ENCODE measurements around the gene E2F4.

E2F4 gene

GRCh38 chr16:67158637-67159600 is 33.0 kb upstream of the E2F4 start:
- DNase-seq = no peak

GRCh38 chr16:67161595-67162058 is 30.3 kb upstream of the E2F4 start:
- no peak for DNase-seq

- DNase-seq = no peak
Observed at GRCh38 chr16:67162506-67163163, 29.3 kb upstream of the E2F4 start.

GRCh38 chr16:67163164-67163998 is 28.6 kb upstream of the E2F4 start:
- peak; percentile 66 for DNase-seq

- no peak for DNase-seq
Observed at GRCh38 chr16:67163999-67164558, 27.9 kb upstream of the E2F4 start.

GRCh38 chr16:67164599-67165061 is 27.3 kb upstream of the E2F4 start, which contains the start of gene HSF4:
HSF4 (plus strand) TSS chr16:67164745; CDS start chr16:67164812, 67 bp downstream.
- no peak for DNase-seq

GRCh38 chr16:67165121-67166078 is 26.6 kb upstream of the E2F4 start:
- no peak for DNase-seq

- no peak for DNase-seq
Observed at GRCh38 chr16:67166110-67166547, 25.8 kb upstream of the E2F4 start.

GRCh38 chr16:67166598-67167168 is 25.3 kb upstream of the E2F4 start:
- DNase-seq = no peak

- DNase-seq = no peak
Observed at GRCh38 chr16:67167588-67167987, 24.4 kb upstream of the E2F4 start.

GRCh38 chr16:67169011-67169451 is 22.9 kb upstream of the E2F4 start:
- DNase-seq = no peak

- DNase-seq = no peak
Observed at GRCh38 chr16:67169642-67170167, 22.2 kb upstream of the E2F4 start.

- peak; percentile 56 for DNase-seq
Observed at GRCh38 chr16:67170168-67170948, 21.6 kb upstream of the E2F4 start, which contains the start of gene NOL3. NOL3 (plus strand) TSS chr16:67170538.

- DNase-seq = no peak
Observed at GRCh38 chr16:67170949-67171649, 20.9 kb upstream of the E2F4 start.

- DNase-seq = no peak
Observed at GRCh38 chr16:67173323-67173722, 18.6 kb upstream of the E2F4 start.

- peak; percentile 42 for DNase-seq
Observed at GRCh38 chr16:67173808-67174705, 17.9 kb upstream of the E2F4 start.

GRCh38 chr16:67174706-67175231 is 17.2 kb upstream of the E2F4 start:
- DNase-seq = no peak

All from NCI-H748 treated with DMSO at 0.1 percent for 48 hours (cell line).